Central memory CD8-positive, alpha-beta T cell (primary cell): ENCODE results near the gene RXRG.

Experiments
- ATAC-seq: fragments of 150-1000 bp; cut with Tn5 transposase; replicated peaks from 2 replicates; pipeline ENCODE4 v1.10.0; 2022; ENCODE audit warnings: mild to moderate bottlenecking, moderate FRiP score, moderate number of reproducible peaks; ENCODE audit not compliant: poor library complexity, severe bottlenecking; ENCODE audit errors: extremely low read depth
- DNase-seq, 2 donors: peaks; one replicate each; pipeline ENCODE4 v3.0.0; 2021; ENCODE audit warnings: low spot score in 2 of 2
- H3K27ac Mint-ChIP-seq: one replicate; pipeline ENCODE4 v1.8.0; 2022; ENCODE audit warnings: low read depth, mild to moderate bottlenecking, moderate library complexity, mixed read lengths
- H3K27me3 Mint-ChIP-seq: one replicate; pipeline ENCODE4 v1.8.0; 2022; ENCODE audit warnings: mixed read lengths
- H3K36me3 Mint-ChIP-seq: one replicate; pipeline ENCODE4 v1.8.0; 2022; ENCODE audit warnings: mild to moderate bottlenecking, moderate library complexity, mixed read lengths; ENCODE audit not compliant: insufficient read depth
- H3K4me1 Mint-ChIP-seq: one replicate; pipeline ENCODE4 v1.8.0; 2022; ENCODE audit warnings: mixed read lengths
- H3K4me3 Mint-ChIP-seq: one replicate; pipeline ENCODE4 v1.8.0; 2022; ENCODE audit warnings: mild to moderate bottlenecking, moderate library complexity, mixed read lengths
- H3K9me3 Mint-ChIP-seq: one replicate; pipeline ENCODE4 v1.8.0; 2022; ENCODE audit warnings: mixed read lengths

Gene RXRG

GRCh38 chr1:165444897-165445370, at the start of gene RXRG:
Gene RXRG (minus strand): TSS chr1:165445126. CDS start chr1:165444893, 233 bp downstream.
- Mint-ChIP-seq H3K4me3 (no peak within 1 kb of the TSS), H3K27ac (no peak within 1 kb of the TSS), H3K4me1 (no peaks in the 10 kb centered on the region), H3K36me3 (no peaks in the 10 kb centered on the region), H3K27me3 (peaks cover 8% of the 10 kb centered on the region), H3K9me3 (no peaks in the 10 kb centered on the region)
- no peak for ATAC-seq
- DNase-seq = no peak

- no peaks in the 10 kb centered on the region for H3K4me1 Mint-ChIP-seq
- H3K9me3 Mint-ChIP-seq = no peaks in the 10 kb centered on the region
- H3K27ac Mint-ChIP-seq = no peak overlapping the region
- H3K36me3 Mint-ChIP-seq = no peaks in the 10 kb centered on the region
- no peak for DNase-seq
- no peak for ATAC-seq
- H3K27me3 Mint-ChIP-seq = peaks cover 58% of the 10 kb centered on the region
- no peak overlapping the region for H3K4me3 Mint-ChIP-seq
Measured at GRCh38 chr1:165492845-165493373, 48.0 kb upstream of the RXRG start.

GRCh38 chr1:165490175-165490574, 45.2 kb upstream of the RXRG start:
- Mint-ChIP-seq H3K9me3 (no peaks in the 10 kb centered on the region), H3K36me3 (no peaks in the 10 kb centered on the region), H3K27ac (no peak overlapping the region), H3K4me1 (no peaks in the 10 kb centered on the region), H3K27me3 (peaks cover 66% of the 10 kb centered on the region), H3K4me3 (no peak overlapping the region)
- DNase-seq (no peak), ATAC-seq (no peak)

- H3K27me3 Mint-ChIP-seq = peaks cover 63% of the 10 kb centered on the region
- no peaks in the 10 kb centered on the region for H3K4me1 Mint-ChIP-seq
- ATAC-seq (no peak), DNase-seq (no peak)
- no peak overlapping the region for H3K4me3 Mint-ChIP-seq
- H3K27ac Mint-ChIP-seq = no peak overlapping the region
- H3K36me3 Mint-ChIP-seq = no peaks in the 10 kb centered on the region
- no peaks in the 10 kb centered on the region for H3K9me3 Mint-ChIP-seq
Measured at GRCh38 chr1:165487921-165488320, 43.0 kb upstream of the RXRG start.

GRCh38 chr1:165486663-165487062, 41.7 kb upstream of the RXRG start:
- Mint-ChIP-seq H3K27ac (no peak overlapping the region), H3K9me3 (no peaks in the 10 kb centered on the region), H3K4me1 (peaks cover 7% of the 10 kb centered on the region), H3K4me3 (no peak overlapping the region), H3K27me3 (peaks cover 54% of the 10 kb centered on the region), H3K36me3 (no peaks in the 10 kb centered on the region)
- DNase-seq (no peak), ATAC-seq (no peak)

- Mint-ChIP-seq H3K4me3 (no peak overlapping the region), H3K9me3 (no peaks in the 10 kb centered on the region), H3K27ac (no peak overlapping the region), H3K27me3 (peaks cover 54% of the 10 kb centered on the region), H3K36me3 (no peaks in the 10 kb centered on the region), H3K4me1 (peaks cover 7% of the 10 kb centered on the region)
- DNase-seq (no peak), ATAC-seq (no peak)
Measured at GRCh38 chr1:165485716-165486115, 40.8 kb upstream of the RXRG start.

GRCh38 chr1:165484532-165484931, 39.6 kb upstream of the RXRG start:
- no peak for ATAC-seq
- no peak overlapping the region for H3K27ac Mint-ChIP-seq
- H3K4me3 Mint-ChIP-seq = no peak overlapping the region
- H3K27me3 Mint-ChIP-seq = peaks cover 49% of the 10 kb centered on the region
- DNase-seq = no peak
- H3K36me3 Mint-ChIP-seq = no peaks in the 10 kb centered on the region
- H3K9me3 Mint-ChIP-seq = no peaks in the 10 kb centered on the region
- peaks cover 7% of the 10 kb centered on the region for H3K4me1 Mint-ChIP-seq

GRCh38 chr1:165483412-165483811, 38.5 kb upstream of the RXRG start:
- H3K27me3 Mint-ChIP-seq = peaks cover 44% of the 10 kb centered on the region
- DNase-seq = no peak
- H3K36me3 Mint-ChIP-seq = no peaks in the 10 kb centered on the region
- H3K4me3 Mint-ChIP-seq = no peak overlapping the region
- H3K27ac Mint-ChIP-seq = no peak overlapping the region
- peaks cover 7% of the 10 kb centered on the region for H3K4me1 Mint-ChIP-seq
- H3K9me3 Mint-ChIP-seq = no peaks in the 10 kb centered on the region
- no peak for ATAC-seq

GRCh38 chr1:165481820-165482532, 37.0 kb upstream of the RXRG start:
- Mint-ChIP-seq H3K27me3 (peaks cover 30% of the 10 kb centered on the region), H3K9me3 (no peaks in the 10 kb centered on the region), H3K4me1 (peaks cover 7% of the 10 kb centered on the region), H3K4me3 (no peak overlapping the region), H3K36me3 (no peaks in the 10 kb centered on the region), H3K27ac (no peak overlapping the region)
- ATAC-seq (no peak), DNase-seq (no peak)

GRCh38 chr1:165476776-165477175, 31.9 kb upstream of the RXRG start:
- Mint-ChIP-seq H3K27ac (no peak overlapping the region), H3K4me1 (no peaks in the 10 kb centered on the region), H3K9me3 (no peaks in the 10 kb centered on the region), H3K27me3 (peaks cover 16% of the 10 kb centered on the region), H3K4me3 (no peak overlapping the region), H3K36me3 (no peaks in the 10 kb centered on the region)
- DNase-seq (no peak), ATAC-seq (no peak)

GRCh38 chr1:165474196-165474595, 29.3 kb upstream of the RXRG start:
- DNase-seq (no peak), ATAC-seq (no peak)
- Mint-ChIP-seq H3K4me3 (no peak overlapping the region), H3K4me1 (no peaks in the 10 kb centered on the region), H3K27ac (no peak overlapping the region), H3K36me3 (no peaks in the 10 kb centered on the region), H3K9me3 (no peaks in the 10 kb centered on the region), H3K27me3 (peaks cover 30% of the 10 kb centered on the region)

GRCh38 chr1:165473081-165473480, 28.2 kb upstream of the RXRG start:
- H3K27me3 Mint-ChIP-seq = peaks cover 37% of the 10 kb centered on the region
- H3K27ac Mint-ChIP-seq = no peak overlapping the region
- H3K36me3 Mint-ChIP-seq = no peaks in the 10 kb centered on the region
- no peak overlapping the region for H3K4me3 Mint-ChIP-seq
- no peaks in the 10 kb centered on the region for H3K9me3 Mint-ChIP-seq
- DNase-seq (no peak), ATAC-seq (no peak)
- H3K4me1 Mint-ChIP-seq = no peaks in the 10 kb centered on the region

GRCh38 chr1:165468726-165469249, 23.9 kb upstream of the RXRG start:
- H3K4me1 Mint-ChIP-seq = no peaks in the 10 kb centered on the region
- H3K27ac Mint-ChIP-seq = no peak overlapping the region
- peaks cover 52% of the 10 kb centered on the region for H3K27me3 Mint-ChIP-seq
- DNase-seq = no peak
- H3K36me3 Mint-ChIP-seq = no peaks in the 10 kb centered on the region
- no peak for ATAC-seq
- H3K4me3 Mint-ChIP-seq = no peak overlapping the region
- no peaks in the 10 kb centered on the region for H3K9me3 Mint-ChIP-seq
